ENCODE data around the gene IGF2BP1.

- no peak for TF ChIP-seq CTCF (conservative IDR thresholded peaks at IDR 0.05 in 1 of 2, IDR thresholded peaks at IDR 0.05 in 1 of 2; ENCODE audit: low read depth in 1 of 2, low read length in 2 of 2)
- TF ChIP-seq EZH2 (IDR thresholded peaks at IDR 0.05; ENCODE audit: low read length, missing control alignments): no peak
Measured at GRCh38 chr17:49022391-49022941, 25.3 kb downstream of the IGF2BP1 start.
